Measurements from ENCODE around the gene CD300LG. TPM values are rescaled to one million over a fixed set of nuclear protein-coding genes. Genes with fewer than 3 reads are reported as not detected.

The CD300LG gene
- total RNA-seq, 1 experiment from 2014 or later = not detected

DNA sequence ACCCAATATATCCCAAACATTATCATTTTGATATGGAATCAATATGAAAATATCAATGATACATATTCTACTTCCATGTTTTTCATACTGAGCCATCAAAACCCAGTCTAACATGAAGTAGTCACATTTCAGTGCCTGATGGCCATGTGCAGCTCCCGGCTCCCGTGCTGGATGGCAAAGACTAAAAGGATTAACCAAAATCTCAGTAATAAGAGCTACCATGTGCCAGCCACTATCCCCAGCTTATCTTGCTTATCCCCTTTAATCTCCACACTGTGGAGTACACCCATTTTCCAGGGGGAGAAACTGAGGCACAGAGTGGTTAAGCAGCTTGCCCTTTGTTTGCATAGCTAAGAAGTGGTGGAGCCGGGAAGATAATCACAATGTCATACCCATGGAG is 9.2 kb downstream of the CD300LG start:
- Histone ChIP-seq H3K36me3 (ENCODE audit: insufficient read depth, low read length, poor library complexity, severe bottlenecking) (no peaks in the 10 kb centered on the region), H3K4me3 (ENCODE audit: low read depth, low read length, poor library complexity, severe bottlenecking) (no peak overlapping the region), H3K27me3 (replicated peaks; ENCODE audit: insufficient read depth, low read depth, low read length, poor library complexity) (no peaks in the 10 kb centered on the region), H3K9me3 (ENCODE audit: low read depth, low read length, poor library complexity, severe bottlenecking) (no peaks in the 10 kb centered on the region), H3K4me1 (ENCODE audit: insufficient read depth, low read length, poor library complexity, severe bottlenecking) (no peaks in the 10 kb centered on the region), H3K27ac (ENCODE audit: low read depth, low read length, poor library complexity, severe bottlenecking) (no peak overlapping the region)
- POLR2A ChIA-PET (ENCODE audit: low non-redundant PET) = no interaction called here
- intact Hi-C loops (cut with micrococcal nuclease; ENCODE audit: unreplicated experiment) = no loop called here
- TF ChIP-seq, protein P1, sequence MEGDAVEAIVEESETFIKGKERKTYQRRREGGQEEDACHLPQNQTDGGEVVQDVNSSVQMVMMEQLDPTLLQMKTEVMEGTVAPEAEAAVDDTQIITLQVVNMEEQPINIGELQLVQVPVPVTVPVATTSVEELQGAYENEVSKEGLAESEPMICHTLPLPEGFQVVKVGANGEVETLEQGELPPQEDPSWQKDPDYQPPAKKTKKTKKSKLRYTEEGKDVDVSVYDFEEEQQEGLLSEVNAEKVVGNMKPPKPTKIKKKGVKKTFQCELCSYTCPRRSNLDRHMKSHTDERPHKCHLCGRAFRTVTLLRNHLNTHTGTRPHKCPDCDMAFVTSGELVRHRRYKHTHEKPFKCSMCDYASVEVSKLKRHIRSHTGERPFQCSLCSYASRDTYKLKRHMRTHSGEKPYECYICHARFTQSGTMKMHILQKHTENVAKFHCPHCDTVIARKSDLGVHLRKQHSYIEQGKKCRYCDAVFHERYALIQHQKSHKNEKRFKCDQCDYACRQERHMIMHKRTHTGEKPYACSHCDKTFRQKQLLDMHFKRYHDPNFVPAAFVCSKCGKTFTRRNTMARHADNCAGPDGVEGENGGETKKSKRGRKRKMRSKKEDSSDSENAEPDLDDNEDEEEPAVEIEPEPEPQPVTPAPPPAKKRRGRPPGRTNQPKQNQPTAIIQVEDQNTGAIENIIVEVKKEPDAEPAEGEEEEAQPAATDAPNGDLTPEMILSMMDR (conservative IDR thresholded peaks at IDR 0.05; ENCODE audit: low read depth, low read length) = no peak
- TF ChIP-seq EZH2 (IDR thresholded peaks at IDR 0.05; ENCODE audit: borderline replicate concordance, low read depth, low read length, poor library complexity, severe bottlenecking) = no peak
- CTCF ChIA-PET = interaction anchor here (0.6 kb wide), 1 partner anchor 123 kb away, joined by 6 read pairs; no protein-coding TSS in a partner anchor
- DNase-seq (ENCODE audit: low spot score) = no peak
- no TSS peak for BruUV-seq (replicated peaks)

DNA sequence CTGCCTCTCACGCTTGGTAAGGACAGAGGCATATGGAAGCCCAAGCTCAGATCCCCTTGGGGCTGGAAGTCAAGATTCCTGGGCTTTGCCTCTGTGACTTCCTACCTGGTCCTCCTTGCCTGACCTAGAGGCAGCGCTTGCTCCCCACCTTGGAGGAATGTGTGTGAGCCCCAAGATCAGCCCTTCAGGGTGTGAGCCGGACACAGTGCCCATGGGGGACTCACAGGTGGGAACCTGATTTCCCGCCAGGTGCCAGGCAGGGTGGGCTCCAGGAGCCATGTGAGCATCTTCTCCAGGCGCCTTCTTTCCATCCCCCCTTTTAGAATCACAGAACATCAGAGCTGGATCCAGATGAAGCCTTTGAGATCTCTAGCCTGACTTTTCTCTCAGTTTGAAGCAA is 10.2 kb downstream of the CD300LG start:
- no peaks in the 10 kb centered on the region for H3K9me3 ChIP-seq (ENCODE audit: low read depth, low read length, poor library complexity, severe bottlenecking)
- POLR2A ChIA-PET (ENCODE audit: low non-redundant PET) = no interaction called here
- no peak overlapping the region for H3K4me3 ChIP-seq (ENCODE audit: low read depth, low read length, poor library complexity, severe bottlenecking)
- TF ChIP-seq, protein P1 (conservative IDR thresholded peaks at IDR 0.05; ENCODE audit: low read depth, low read length) = no peak
- no peak for TF ChIP-seq EZH2 (IDR thresholded peaks at IDR 0.05; ENCODE audit: borderline replicate concordance, low read depth, low read length, poor library complexity, severe bottlenecking)
- H3K27ac ChIP-seq (ENCODE audit: low read depth, low read length, poor library complexity, severe bottlenecking) = no peak overlapping the region
- BruUV-seq (replicated peaks) = no TSS peak
- H3K4me1 ChIP-seq (ENCODE audit: insufficient read depth, low read length, poor library complexity, severe bottlenecking) = no peaks in the 10 kb centered on the region
- CTCF ChIA-PET = no interaction called here
- DNase-seq (ENCODE audit: low spot score) = no peak
- H3K36me3 ChIP-seq (ENCODE audit: insufficient read depth, low read length, poor library complexity, severe bottlenecking) = no peaks in the 10 kb centered on the region
- no peaks in the 10 kb centered on the region for H3K27me3 ChIP-seq (replicated peaks; ENCODE audit: insufficient read depth, low read depth, low read length, poor library complexity)
- intact Hi-C loops (cut with micrococcal nuclease; ENCODE audit: unreplicated experiment) = no loop called here

DNA sequence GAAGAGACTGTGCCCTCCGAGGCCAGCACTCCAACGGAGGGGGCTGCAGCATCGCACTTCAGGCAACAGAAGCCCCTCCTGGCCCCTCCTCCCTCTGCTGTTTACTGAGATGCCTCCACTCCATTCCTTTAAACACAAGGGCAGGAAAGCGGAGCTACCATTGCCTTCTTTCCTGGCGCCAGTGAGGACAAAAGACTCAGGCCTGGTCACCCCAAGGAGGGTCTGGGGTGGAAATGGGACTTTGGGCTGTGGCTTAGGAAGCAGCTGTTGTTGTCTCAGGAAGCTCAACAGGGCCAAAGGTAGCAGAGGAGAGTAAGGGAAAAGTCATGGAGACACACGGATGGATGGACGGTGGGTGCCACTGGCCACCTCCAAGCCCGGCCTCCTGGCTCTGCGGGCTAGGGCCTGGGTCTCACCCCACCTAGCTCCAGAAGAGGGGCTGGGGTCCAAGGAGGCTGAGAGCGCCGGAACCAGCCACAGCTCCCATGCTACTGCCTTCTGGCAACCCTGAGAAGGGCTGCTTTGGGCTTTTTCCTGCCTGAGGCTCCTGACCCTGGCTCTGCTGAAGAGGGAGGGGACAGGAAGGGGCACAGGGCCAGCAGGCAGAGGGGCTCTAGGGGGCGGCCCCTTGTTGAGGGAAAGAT is 11.1 kb downstream of the CD300LG start:
- H3K36me3 ChIP-seq (ENCODE audit: insufficient read depth, low read length, poor library complexity, severe bottlenecking) = no peaks in the 10 kb centered on the region
- no peak overlapping the region for H3K4me3 ChIP-seq (ENCODE audit: low read depth, low read length, poor library complexity, severe bottlenecking)
- H3K4me1 ChIP-seq (ENCODE audit: insufficient read depth, low read length, poor library complexity, severe bottlenecking) = no peaks in the 10 kb centered on the region
- intact Hi-C loops (cut with micrococcal nuclease; ENCODE audit: unreplicated experiment) = no loop called here
- BruUV-seq (replicated peaks) = no TSS peak
- no peak overlapping the region for H3K27ac ChIP-seq (ENCODE audit: low read depth, low read length, poor library complexity, severe bottlenecking)
- H3K27me3 ChIP-seq (replicated peaks; ENCODE audit: insufficient read depth, low read depth, low read length, poor library complexity) = no peaks in the 10 kb centered on the region
- no peak for DNase-seq (ENCODE audit: low spot score)
- H3K9me3 ChIP-seq (ENCODE audit: low read depth, low read length, poor library complexity, severe bottlenecking) = no peaks in the 10 kb centered on the region
- TF ChIP-seq, protein P1 (conservative IDR thresholded peaks at IDR 0.05; ENCODE audit: low read depth, low read length) = no peak
- no peak for TF ChIP-seq EZH2 (IDR thresholded peaks at IDR 0.05; ENCODE audit: borderline replicate concordance, low read depth, low read length, poor library complexity, severe bottlenecking)
- POLR2A ChIA-PET (ENCODE audit: low non-redundant PET) = interaction anchor here (0.6 kb wide), 1 partner anchor 241 kb away, joined by 13 read pairs; no protein-coding TSS in a partner anchor
- CTCF ChIA-PET = no interaction called here
